ENCODE results near the gene RNF207.
A peak's percentile ranks its signal among the peaks of the same experiment; 100 is the strongest.

RNF207 gene

GRCh38 chr1:6249739-6250689, 44.1 kb downstream of the RNF207 start:
- no peak for DNase-seq (ENCODE audit: low read depth)

- DNase-seq (ENCODE audit: low read depth): no peak
Observed at GRCh38 chr1:6251233-6251632, 45.3 kb downstream of the RNF207 start.

- DNase-seq (ENCODE audit: low read depth): no peak
Observed at GRCh38 chr1:6251681-6252373, 45.9 kb downstream of the RNF207 start.

- DNase-seq (ENCODE audit: low read depth): no peak
Observed at GRCh38 chr1:6252374-6252710, 46.4 kb downstream of the RNF207 start.

GRCh38 chr1:6253380-6253779, 47.5 kb downstream of the RNF207 start:
- DNase-seq (ENCODE audit: low read depth): no peak

DNA sequence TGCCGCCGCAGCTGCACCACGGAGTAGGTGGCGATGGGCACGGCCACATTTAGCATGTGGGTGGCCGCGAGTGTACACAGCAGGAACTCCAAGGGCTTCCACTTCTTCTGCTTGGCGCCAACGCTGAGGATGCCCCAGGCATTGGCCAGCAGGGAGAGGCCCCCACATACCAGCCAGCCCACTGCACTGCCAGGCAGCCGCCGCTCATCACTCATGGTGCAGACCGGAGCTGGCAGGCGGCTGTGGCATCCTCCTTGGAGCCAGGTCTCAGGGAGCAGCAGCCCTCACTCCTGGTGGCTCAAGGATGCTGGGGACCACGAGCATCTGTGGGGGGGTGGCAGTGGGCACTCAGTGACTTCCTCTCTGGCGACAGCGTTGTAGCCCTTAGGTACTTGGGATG, 48.8 kb downstream of the RNF207 start:
- DNase-seq (ENCODE audit: low read depth): no peak

- no peak for DNase-seq (ENCODE audit: low read depth)
Observed at GRCh38 chr1:6256645-6257044, 50.7 kb downstream of the RNF207 start.

- DNase-seq (ENCODE audit: low read depth): no peak
Observed at GRCh38 chr1:6257541-6258069, 51.7 kb downstream of the RNF207 start.

DNA sequence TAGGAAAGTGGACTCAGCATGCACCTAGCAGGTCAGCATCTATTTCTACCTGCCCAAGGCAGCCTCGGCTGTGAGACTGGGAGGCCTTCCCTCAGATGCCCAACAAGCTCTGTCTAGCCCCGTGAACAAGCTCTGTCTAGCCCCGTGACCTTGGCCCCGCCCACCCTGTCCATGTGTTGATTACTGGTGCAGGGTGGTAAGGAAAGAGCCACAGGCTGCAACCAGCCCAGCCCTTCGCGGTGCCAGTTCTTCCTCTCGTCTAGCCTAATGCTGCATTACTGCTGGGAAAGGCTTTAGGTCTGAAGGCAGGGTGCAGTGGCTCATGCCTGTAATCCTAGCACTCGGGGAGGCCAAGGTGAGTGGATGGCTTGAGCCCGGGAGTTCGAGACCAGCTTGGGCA, 52.8 kb downstream of the RNF207 start:
- DNase-seq (ENCODE audit: low read depth): no peak

GRCh38 chr1:6259491-6260362, 53.8 kb downstream of the RNF207 start:
- DNase-seq (ENCODE audit: low read depth): peak; percentile 31

- DNase-seq (ENCODE audit: low read depth): no peak
Observed at GRCh38 chr1:6260433-6260934, 54.6 kb downstream of the RNF207 start.

- no peak for DNase-seq (ENCODE audit: low read depth)
Observed at GRCh38 chr1:6260961-6261614, 55.2 kb downstream of the RNF207 start, which contains the start of gene GPR153. Gene GPR153, minus strand, starts transcription at chr1:6261098. Its CDS starts 6,193 bp downstream, at chr1:6254905.

- no peak for DNase-seq (ENCODE audit: low read depth)
Observed at GRCh38 chr1:6261615-6261995, 55.7 kb downstream of the RNF207 start.

- DNase-seq (ENCODE audit: low read depth): no peak
Observed at GRCh38 chr1:6262555-6263420, 56.9 kb downstream of the RNF207 start.

DNA sequence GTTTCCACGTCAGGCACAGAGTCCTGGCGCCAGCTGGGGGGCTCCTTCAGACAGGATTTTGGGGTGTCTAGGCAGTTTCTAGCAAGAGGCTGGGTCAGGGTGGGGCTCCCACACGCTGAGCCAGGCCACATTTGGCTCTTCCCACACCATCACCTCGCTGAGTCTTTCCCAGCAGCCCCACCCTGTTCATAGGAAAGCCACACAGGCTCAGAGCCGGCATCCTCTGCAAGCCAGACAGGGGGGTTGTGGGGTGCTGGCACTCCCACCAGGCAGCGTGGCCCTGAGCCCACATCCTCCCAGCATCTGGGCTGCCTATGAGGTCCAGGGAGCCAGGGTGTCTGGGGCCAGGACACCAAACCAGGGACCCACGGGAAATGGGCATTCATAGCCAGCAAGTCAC, 57.8 kb downstream of the RNF207 start:
- no peak for DNase-seq (ENCODE audit: low read depth)

GRCh38 chr1:6265151-6265550, 59.2 kb downstream of the RNF207 start:
- no peak for DNase-seq (ENCODE audit: low read depth)

GRCh38 chr1:6266641-6267040, 60.7 kb downstream of the RNF207 start:
- no peak for DNase-seq (ENCODE audit: low read depth)

DNA sequence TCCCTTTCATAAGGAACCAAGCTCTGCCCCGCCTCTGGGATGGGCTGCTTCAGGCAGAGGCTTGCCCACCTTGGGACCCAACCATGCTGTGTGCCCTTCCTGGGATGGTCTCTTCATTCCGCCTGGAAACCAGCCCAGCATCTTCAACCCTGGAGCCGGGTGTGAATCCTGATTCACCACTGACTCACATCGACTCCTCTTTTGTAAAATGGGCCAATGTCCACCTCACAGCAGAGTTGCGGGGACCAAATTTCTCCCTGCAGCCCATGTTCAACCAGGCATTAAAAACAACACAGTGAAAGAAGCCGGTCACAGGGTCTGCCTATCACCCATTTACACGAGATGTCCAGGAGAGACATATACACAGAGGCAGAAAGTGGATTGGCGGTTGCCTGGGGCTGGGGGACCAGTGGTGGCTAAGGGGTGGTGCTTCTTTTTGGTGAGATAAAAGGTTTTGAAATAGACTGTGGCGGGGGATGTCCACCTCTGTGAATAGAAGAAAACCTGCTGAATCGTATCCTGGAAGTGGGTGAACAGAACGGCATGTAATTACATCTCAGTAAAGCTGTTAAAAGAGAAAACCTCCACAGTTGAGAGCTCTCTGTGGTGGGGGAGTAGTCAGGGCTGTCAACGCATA, 61.9 kb downstream of the RNF207 start:
- no peak for DNase-seq (ENCODE audit: low read depth)

GRCh38 chr1:6268415-6268814, 62.5 kb downstream of the RNF207 start:
- DNase-seq (ENCODE audit: low read depth): no peak

- no peak for DNase-seq (ENCODE audit: low read depth)
Observed at GRCh38 chr1:6269296-6269695, 63.4 kb downstream of the RNF207 start.

All from HS-27A (cell line).